Measurements from ENCODE around the gene BICRA.

- no peak for TF ChIP-seq CTCF (IDR thresholded peaks at IDR 0.05; ENCODE audit: insufficient read depth, low read length, poor library complexity, severe bottlenecking)
- TF ChIP-seq EZH2phosphoT487 (conservative IDR thresholded peaks at IDR 0.05; ENCODE audit: low read length): no peak
These were observed 85.0 kb downstream of the BICRA start for GRCh38 chr19:47693903-47694302.
